ENCODE data around the gene BEGAIN.

DNA sequence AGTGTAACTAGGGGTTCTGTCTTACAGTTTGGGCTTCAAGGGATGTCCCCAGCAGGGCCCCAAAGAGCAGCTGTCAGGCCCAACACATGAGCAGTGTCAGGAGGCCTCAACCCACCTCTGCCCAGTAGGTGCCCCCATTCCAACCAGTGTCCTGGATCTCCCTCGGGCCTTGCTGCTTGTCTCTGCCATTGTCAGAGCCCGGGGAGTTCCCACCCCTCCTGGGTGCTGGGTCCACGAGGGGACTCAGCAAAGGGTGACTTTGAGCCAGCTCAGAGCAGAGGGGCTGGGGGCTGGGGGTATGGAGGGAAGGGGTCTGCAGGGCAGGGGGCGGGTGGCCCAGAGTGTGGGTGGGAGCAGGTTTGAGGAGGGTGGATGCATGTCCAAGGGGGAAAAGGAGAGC is 18.0 kb upstream of the BEGAIN start:
- TF ChIP-seq, protein P1, sequence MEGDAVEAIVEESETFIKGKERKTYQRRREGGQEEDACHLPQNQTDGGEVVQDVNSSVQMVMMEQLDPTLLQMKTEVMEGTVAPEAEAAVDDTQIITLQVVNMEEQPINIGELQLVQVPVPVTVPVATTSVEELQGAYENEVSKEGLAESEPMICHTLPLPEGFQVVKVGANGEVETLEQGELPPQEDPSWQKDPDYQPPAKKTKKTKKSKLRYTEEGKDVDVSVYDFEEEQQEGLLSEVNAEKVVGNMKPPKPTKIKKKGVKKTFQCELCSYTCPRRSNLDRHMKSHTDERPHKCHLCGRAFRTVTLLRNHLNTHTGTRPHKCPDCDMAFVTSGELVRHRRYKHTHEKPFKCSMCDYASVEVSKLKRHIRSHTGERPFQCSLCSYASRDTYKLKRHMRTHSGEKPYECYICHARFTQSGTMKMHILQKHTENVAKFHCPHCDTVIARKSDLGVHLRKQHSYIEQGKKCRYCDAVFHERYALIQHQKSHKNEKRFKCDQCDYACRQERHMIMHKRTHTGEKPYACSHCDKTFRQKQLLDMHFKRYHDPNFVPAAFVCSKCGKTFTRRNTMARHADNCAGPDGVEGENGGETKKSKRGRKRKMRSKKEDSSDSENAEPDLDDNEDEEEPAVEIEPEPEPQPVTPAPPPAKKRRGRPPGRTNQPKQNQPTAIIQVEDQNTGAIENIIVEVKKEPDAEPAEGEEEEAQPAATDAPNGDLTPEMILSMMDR (IDR thresholded peaks at IDR 0.05) = no peak
- TF ChIP-seq POLR2AphosphoS5 (IDR thresholded peaks at IDR 0.05) (no peak), EP300 (IDR thresholded peaks at IDR 0.05; ENCODE audit: low read depth) (no peak)
